ENCODE results near the gene UNC13C.

DNA sequence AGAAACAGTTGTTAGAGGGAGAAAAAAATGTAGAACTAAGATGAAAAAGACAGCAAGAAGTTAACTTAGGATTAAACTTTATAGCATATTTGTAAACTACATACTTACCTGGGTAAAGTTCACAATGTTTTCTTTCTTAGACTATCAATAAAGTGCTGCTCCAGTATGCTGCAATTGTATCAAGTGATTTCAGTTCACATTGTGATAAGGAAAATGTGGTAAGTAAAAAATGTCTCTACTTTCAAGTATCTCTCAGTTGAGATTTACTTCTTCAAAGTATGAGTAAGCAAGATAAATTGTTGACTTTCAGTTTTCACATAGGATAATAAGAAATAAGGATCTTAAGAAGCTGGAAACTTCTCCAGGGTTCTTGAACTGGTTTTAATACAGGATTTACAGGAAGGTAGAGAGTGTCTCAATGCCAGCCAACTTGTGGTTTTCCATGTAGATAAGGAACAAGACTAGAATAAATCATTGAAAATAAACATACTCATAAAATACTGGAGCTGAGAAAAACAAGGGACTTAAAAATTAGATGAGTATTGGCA, 528.8 kb downstream of the UNC13C start:
- TF ChIP-seq POLR2A (IDR thresholded peaks at IDR 0.05) (no peak), POLR2AphosphoS5 (IDR thresholded peaks at IDR 0.05; ENCODE audit: insufficient read depth in 1 of 2, low read depth in 1 of 2) (no peak)
- TF ChIP-seq, protein P1, sequence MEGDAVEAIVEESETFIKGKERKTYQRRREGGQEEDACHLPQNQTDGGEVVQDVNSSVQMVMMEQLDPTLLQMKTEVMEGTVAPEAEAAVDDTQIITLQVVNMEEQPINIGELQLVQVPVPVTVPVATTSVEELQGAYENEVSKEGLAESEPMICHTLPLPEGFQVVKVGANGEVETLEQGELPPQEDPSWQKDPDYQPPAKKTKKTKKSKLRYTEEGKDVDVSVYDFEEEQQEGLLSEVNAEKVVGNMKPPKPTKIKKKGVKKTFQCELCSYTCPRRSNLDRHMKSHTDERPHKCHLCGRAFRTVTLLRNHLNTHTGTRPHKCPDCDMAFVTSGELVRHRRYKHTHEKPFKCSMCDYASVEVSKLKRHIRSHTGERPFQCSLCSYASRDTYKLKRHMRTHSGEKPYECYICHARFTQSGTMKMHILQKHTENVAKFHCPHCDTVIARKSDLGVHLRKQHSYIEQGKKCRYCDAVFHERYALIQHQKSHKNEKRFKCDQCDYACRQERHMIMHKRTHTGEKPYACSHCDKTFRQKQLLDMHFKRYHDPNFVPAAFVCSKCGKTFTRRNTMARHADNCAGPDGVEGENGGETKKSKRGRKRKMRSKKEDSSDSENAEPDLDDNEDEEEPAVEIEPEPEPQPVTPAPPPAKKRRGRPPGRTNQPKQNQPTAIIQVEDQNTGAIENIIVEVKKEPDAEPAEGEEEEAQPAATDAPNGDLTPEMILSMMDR (IDR thresholded peaks at IDR 0.05), result no peak

All from vagina (tissue), 2 donors.